Muscle of leg (tissue), 11 donors: Measurements from ENCODE around the gene S100A13. TPM values are rescaled to one million over a fixed set of nuclear protein-coding genes. Genes with fewer than 3 reads are reported as not detected.
"Not testable (repeated sequence)": the region's sequence is repeated elsewhere in the genome, so short reads cannot be mapped to it uniquely, and the experiment has no call there.

Experiments
- DNase-seq: peaks from one replicate; pipeline ENCODE4 v3.0.0; 2013
- H3K27ac ChIP-seq: one replicate; pipeline ENCODE4 v1.5.1; 2013; ENCODE audit warnings: mild to moderate bottlenecking, low read length, control low read depth
- H3K27me3 ChIP-seq: one replicate; pipeline ENCODE4 v1.6.1; 2013; ENCODE audit warnings: low read length; ENCODE audit not compliant: control insufficient read depth, insufficient read depth
- H3K36me3 ChIP-seq: one replicate; pipeline ENCODE4 v1.6.1; 2013; ENCODE audit warnings: low read length; ENCODE audit not compliant: control insufficient read depth, insufficient read depth
- H3K4me1 ChIP-seq: one replicate; pipeline ENCODE4 v1.6.1; 2013; ENCODE audit warnings: low read length; ENCODE audit not compliant: control insufficient read depth, insufficient read depth
- H3K4me3 ChIP-seq: one replicate; pipeline ENCODE4 v1.5.1; 2013; ENCODE audit warnings: low read length, control low read depth
- H3K9me3 ChIP-seq: replicated peaks from 2 replicates; pipeline ENCODE4 v1.6.1; 2013; ENCODE audit warnings: low read depth, low read length; ENCODE audit not compliant: control insufficient read depth
- WGBS: methylation state at CpG from one replicate; pipeline ENCODE4 v1.1.5; 2013; ENCODE audit warnings: missing lambda C conversion rate; ENCODE audit not compliant: insufficient coverage; 5-methylcytosine and 5-hydroxymethylcytosine counted together
- polyA plus RNA-seq, 8 donors: library from polyadenylated mRNA; unstranded; fragments of 120-200 nt; gene quantifications; one replicate each; pipeline versions ENCODE4 v1.2.1 to v1.2.3, GENCODE V29; 2013; ENCODE audit warnings: inconsistent platforms in 1 of 8, low replicate concordance in 1 of 8; ENCODE audit not compliant: insufficient read length in 8 of 8, insufficient read depth in 1 of 8
- total RNA-seq: library from RNA; stranded (reverse); fragments of 120-200 nt; gene quantifications from one replicate; pipeline ENCODE4 v1.2.4, GENCODE V29; 2013

Gene S100A13
- total and polyA plus RNA-seq, 9 donors, result 58.4 to 111 (median 72.1) TPM

GRCh38 chr1:153649137-153649862 is 22.0 kb upstream of the S100A13 start:
- no peaks in the 10 kb centered on the region for H3K27me3 ChIP-seq
- H3K9me3 ChIP-seq, result no peaks in the 10 kb centered on the region
- peak overlapping the region; percentile 39 for H3K27ac ChIP-seq
- WGBS, result 63% methylated on average over 1 of the region's 3 CpGs
- no peak for DNase-seq
- H3K4me1 ChIP-seq, result peaks cover 30% of the 10 kb centered on the region
- no peak overlapping the region for H3K4me3 ChIP-seq
- H3K36me3 ChIP-seq, result peaks cover 27% of the 10 kb centered on the region

GRCh38 chr1:153648000-153648643 is 20.8 kb upstream of the S100A13 start:
- DNase-seq, result no peak
- 94% methylated on average over 3 of the region's 10 CpGs for WGBS
- H3K4me3 ChIP-seq, result no peak overlapping the region
- peaks cover 38% of the 10 kb centered on the region for H3K36me3 ChIP-seq
- no peaks in the 10 kb centered on the region for H3K27me3 ChIP-seq
- no peak overlapping the region for H3K27ac ChIP-seq
- H3K4me1 ChIP-seq, result peaks cover 29% of the 10 kb centered on the region
- H3K9me3 ChIP-seq, result no peaks in the 10 kb centered on the region

GRCh38 chr1:153647346-153647714 is 20.0 kb upstream of the S100A13 start:
- Histone ChIP-seq H3K27me3 (no peaks in the 10 kb centered on the region), H3K4me1 (peaks cover 27% of the 10 kb centered on the region), H3K36me3 (peaks cover 45% of the 10 kb centered on the region), H3K4me3 (no peak overlapping the region), H3K27ac (peak overlapping the region; percentile 35), H3K9me3 (no peaks in the 10 kb centered on the region)
- WGBS, result 60% methylated on average over 2 of the region's 2 CpGs
- DNase-seq, result no peak

GRCh38 chr1:153646672-153647345 is 19.5 kb upstream of the S100A13 start:
- DNase-seq, result peak; percentile 65
- H3K27me3 ChIP-seq, result no peaks in the 10 kb centered on the region
- H3K9me3 ChIP-seq, result no peaks in the 10 kb centered on the region
- no peak overlapping the region for H3K4me3 ChIP-seq
- peaks cover 51% of the 10 kb centered on the region for H3K36me3 ChIP-seq
- peaks cover 25% of the 10 kb centered on the region for H3K4me1 ChIP-seq
- WGBS, result 60% methylated on average over 1 of the region's 5 CpGs
- peak overlapping the region; percentile 35 for H3K27ac ChIP-seq

- Histone ChIP-seq H3K27ac (no peak overlapping the region), H3K4me1 (peaks cover 8% of the 10 kb centered on the region), H3K27me3 (no peaks in the 10 kb centered on the region)
Measured at GRCh38 chr1:153643816-153644215, 16.5 kb upstream of the S100A13 start.

GRCh38 chr1:153643100-153643499 is 15.8 kb upstream of the S100A13 start:
- no peak overlapping the region for H3K4me3 ChIP-seq
- H3K4me1 ChIP-seq, result peaks cover 5% of the 10 kb centered on the region
- no peak overlapping the region for H3K27ac ChIP-seq
- H3K9me3 ChIP-seq, result no peaks in the 10 kb centered on the region
- DNase-seq, result no peak
- H3K27me3 ChIP-seq, result no peaks in the 10 kb centered on the region
- WGBS, result no CpG with 5 or more reads among the region's 11 CpGs
- peaks cover 80% of the 10 kb centered on the region for H3K36me3 ChIP-seq

More at GRCh38 chr1:153643816-153644215, 16.5 kb upstream of the S100A13 start:
- no peak overlapping the region for H3K4me3 ChIP-seq
- H3K9me3 ChIP-seq, result no peaks in the 10 kb centered on the region
- no peak for DNase-seq
- peaks cover 78% of the 10 kb centered on the region for H3K36me3 ChIP-seq

- DNase-seq, result no peak
- H3K4me1 ChIP-seq, result peaks cover 2% of the 10 kb centered on the region
- H3K36me3 ChIP-seq, result peaks cover 87% of the 10 kb centered on the region
- no peak overlapping the region for H3K4me3 ChIP-seq
- 87% methylated on average over 7 of the region's 11 CpGs for WGBS
- no peaks in the 10 kb centered on the region for H3K27me3 ChIP-seq
- H3K9me3 ChIP-seq, result no peaks in the 10 kb centered on the region
- H3K27ac ChIP-seq, result no peak overlapping the region
Measured at GRCh38 chr1:153642161-153642560, 14.9 kb upstream of the S100A13 start.

- H3K9me3 ChIP-seq, result no peaks in the 10 kb centered on the region
- H3K27ac ChIP-seq, result no peak overlapping the region
- H3K36me3 ChIP-seq, result peaks cover 85% of the 10 kb centered on the region
- no CpG with 5 or more reads among the region's 6 CpGs for WGBS
- DNase-seq, result no peak
- no peaks in the 10 kb centered on the region for H3K27me3 ChIP-seq
- H3K4me1 ChIP-seq, result peaks cover 10% of the 10 kb centered on the region
- no peak overlapping the region for H3K4me3 ChIP-seq
Measured at GRCh38 chr1:153640861-153641260, 13.6 kb upstream of the S100A13 start.

GRCh38 chr1:153640213-153640612 is 12.9 kb upstream of the S100A13 start:
- not testable (repeated sequence) for DNase-seq, H3K27me3 ChIP-seq, H3K27ac ChIP-seq, H3K9me3 ChIP-seq, H3K4me3 ChIP-seq
- peaks cover 16% of the 10 kb centered on the region for H3K4me1 ChIP-seq
- 100% methylated on average over 3 of the region's 5 CpGs for WGBS
- H3K36me3 ChIP-seq, result peaks cover 83% of the 10 kb centered on the region

GRCh38 chr1:153639280-153639679 is 12.0 kb upstream of the S100A13 start:
- Histone ChIP-seq H3K27ac (no peak overlapping the region), H3K4me3 (no peak overlapping the region)

More at GRCh38 chr1:153639280-153639679, 12.0 kb upstream of the S100A13 start:
- H3K4me1 ChIP-seq, result peaks cover 20% of the 10 kb centered on the region
- peaks cover 78% of the 10 kb centered on the region for H3K36me3 ChIP-seq
- WGBS, result no CpG with 5 or more reads among the region's 3 CpGs
- H3K27me3 ChIP-seq, result no peaks in the 10 kb centered on the region
- H3K9me3 ChIP-seq, result no peaks in the 10 kb centered on the region
- DNase-seq, result no peak
